GM23338 (cell line): ENCODE data around the gene PTPRR.

Experiments
- CREB1 ChIP-seq: fragments of 250-450 bp; sonication (Bioruptor Pico); IDR thresholded peaks from 2 replicates; pipeline ENCODE4 v1.5.0; 2020; ENCODE audit warnings: low read depth, mild to moderate bottlenecking, moderate library complexity
- EZH2 ChIP-seq: fragments of 200-600 bp; sonication (generic); IDR thresholded peaks from one replicate; pipeline ENCODE4 v1.8.0; 2017; ENCODE audit warnings: antibody characterized with exemption, mild to moderate bottlenecking, low read depth; ENCODE audit not compliant: unreplicated experiment
- EZH2phosphoT487 ChIP-seq: fragments of 200-600 bp; sonication (generic); IDR thresholded peaks from one replicate; pipeline ENCODE4 v1.8.1; 2018; ENCODE audit warnings: antibody characterized with exemption; ENCODE audit not compliant: unreplicated experiment
- NANOG ChIP-seq: IDR thresholded peaks from 2 replicates; pipeline ENCODE4 v1.6.1; 2016; ENCODE audit warnings: antibody characterized with exemption, borderline replicate concordance
- POLR2AphosphoS5 ChIP-seq: IDR thresholded peaks from 2 replicates; pipeline ENCODE4 v1.6.1; 2016; ENCODE audit warnings: antibody characterized with exemption, low read depth
- ZNF114 ChIP-seq: fragments of 250-450 bp; sonication (Bioruptor Pico); IDR thresholded peaks from 2 replicates; pipeline ENCODE4 v1.5.0; 2020; ENCODE audit warnings: mild to moderate bottlenecking, moderate library complexity
- TF ChIP-seq, protein P1 (sequence below): IDR thresholded peaks from one replicate; pipeline ENCODE4 v1.6.1; 2018; ENCODE audit warnings: antibody characterized with exemption; ENCODE audit not compliant: unreplicated experiment
- TF ChIP-seq, protein P2 (sequence below), 2 experiments: fragments of 200-600 bp in 1 of 2; sonication (generic) in 1 of 2; conservative IDR thresholded peaks; 2 replicates each; pipeline versions ENCODE4 v1.5.1 to v1.6.1; 2016 to 2017; ENCODE audit warnings: antibody characterized with exemption in 2 of 2, low read depth in 2 of 2, mild to moderate bottlenecking in 2 of 2, moderate library complexity in 1 of 2
- TF ChIP-seq, protein P3 (sequence below): IDR thresholded peaks from 2 replicates; pipeline ENCODE4 v1.6.1; 2016; ENCODE audit warnings: antibody characterized with exemption

DNA sequence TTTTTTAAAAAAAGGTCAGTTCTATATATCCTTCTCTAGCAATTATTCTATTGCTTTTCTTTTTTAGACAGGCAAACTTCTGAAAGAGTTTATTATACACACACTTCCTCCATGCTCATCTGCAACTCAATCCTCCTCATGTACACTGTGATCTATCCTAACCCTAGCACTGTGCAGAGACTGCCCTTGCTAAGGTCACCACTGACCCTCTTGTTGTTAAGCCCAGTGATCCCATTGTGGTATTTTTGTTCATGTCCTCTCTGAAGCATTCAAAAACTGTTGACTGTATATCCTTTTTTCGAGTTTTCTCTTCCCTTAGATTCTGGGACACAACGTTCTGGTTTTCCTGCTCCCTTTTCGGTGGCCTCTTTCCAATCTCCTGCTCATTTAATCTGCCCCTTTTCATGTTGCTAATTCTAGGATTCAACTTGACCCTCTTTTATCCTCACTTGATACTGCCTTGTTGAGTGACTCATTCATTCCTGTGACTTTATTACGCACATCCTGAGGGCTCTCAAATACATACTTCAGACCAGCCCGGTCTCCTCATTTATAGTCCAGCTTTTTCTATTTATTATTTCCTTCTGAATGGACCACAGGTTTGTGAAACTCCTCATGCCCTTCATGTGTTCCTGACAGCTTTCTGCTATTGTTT is 229.4 kb downstream of the PTPRR start:
- no peak for TF ChIP-seq EZH2phosphoT487
- TF ChIP-seq NANOG = no peak
- TF ChIP-seq, protein P1, sequence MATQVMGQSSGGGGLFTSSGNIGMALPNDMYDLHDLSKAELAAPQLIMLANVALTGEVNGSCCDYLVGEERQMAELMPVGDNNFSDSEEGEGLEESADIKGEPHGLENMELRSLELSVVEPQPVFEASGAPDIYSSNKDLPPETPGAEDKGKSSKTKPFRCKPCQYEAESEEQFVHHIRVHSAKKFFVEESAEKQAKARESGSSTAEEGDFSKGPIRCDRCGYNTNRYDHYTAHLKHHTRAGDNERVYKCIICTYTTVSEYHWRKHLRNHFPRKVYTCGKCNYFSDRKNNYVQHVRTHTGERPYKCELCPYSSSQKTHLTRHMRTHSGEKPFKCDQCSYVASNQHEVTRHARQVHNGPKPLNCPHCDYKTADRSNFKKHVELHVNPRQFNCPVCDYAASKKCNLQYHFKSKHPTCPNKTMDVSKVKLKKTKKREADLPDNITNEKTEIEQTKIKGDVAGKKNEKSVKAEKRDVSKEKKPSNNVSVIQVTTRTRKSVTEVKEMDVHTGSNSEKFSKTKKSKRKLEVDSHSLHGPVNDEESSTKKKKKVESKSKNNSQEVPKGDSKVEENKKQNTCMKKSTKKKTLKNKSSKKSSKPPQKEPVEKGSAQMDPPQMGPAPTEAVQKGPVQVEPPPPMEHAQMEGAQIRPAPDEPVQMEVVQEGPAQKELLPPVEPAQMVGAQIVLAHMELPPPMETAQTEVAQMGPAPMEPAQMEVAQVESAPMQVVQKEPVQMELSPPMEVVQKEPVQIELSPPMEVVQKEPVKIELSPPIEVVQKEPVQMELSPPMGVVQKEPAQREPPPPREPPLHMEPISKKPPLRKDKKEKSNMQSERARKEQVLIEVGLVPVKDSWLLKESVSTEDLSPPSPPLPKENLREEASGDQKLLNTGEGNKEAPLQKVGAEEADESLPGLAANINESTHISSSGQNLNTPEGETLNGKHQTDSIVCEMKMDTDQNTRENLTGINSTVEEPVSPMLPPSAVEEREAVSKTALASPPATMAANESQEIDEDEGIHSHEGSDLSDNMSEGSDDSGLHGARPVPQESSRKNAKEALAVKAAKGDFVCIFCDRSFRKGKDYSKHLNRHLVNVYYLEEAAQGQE = no peak
- TF ChIP-seq POLR2AphosphoS5 = no peak
- TF ChIP-seq, protein P2, sequence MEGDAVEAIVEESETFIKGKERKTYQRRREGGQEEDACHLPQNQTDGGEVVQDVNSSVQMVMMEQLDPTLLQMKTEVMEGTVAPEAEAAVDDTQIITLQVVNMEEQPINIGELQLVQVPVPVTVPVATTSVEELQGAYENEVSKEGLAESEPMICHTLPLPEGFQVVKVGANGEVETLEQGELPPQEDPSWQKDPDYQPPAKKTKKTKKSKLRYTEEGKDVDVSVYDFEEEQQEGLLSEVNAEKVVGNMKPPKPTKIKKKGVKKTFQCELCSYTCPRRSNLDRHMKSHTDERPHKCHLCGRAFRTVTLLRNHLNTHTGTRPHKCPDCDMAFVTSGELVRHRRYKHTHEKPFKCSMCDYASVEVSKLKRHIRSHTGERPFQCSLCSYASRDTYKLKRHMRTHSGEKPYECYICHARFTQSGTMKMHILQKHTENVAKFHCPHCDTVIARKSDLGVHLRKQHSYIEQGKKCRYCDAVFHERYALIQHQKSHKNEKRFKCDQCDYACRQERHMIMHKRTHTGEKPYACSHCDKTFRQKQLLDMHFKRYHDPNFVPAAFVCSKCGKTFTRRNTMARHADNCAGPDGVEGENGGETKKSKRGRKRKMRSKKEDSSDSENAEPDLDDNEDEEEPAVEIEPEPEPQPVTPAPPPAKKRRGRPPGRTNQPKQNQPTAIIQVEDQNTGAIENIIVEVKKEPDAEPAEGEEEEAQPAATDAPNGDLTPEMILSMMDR (conservative IDR thresholded peaks at IDR 0.05; ENCODE audit: low read depth in 2 of 2) = no peak
- no peak for TF ChIP-seq EZH2
- no peak for TF ChIP-seq ZNF114 (CRISPR knock-in tag)
- no peak for TF ChIP-seq CREB1 (CRISPR knock-in tag)
- TF ChIP-seq, protein P3, sequence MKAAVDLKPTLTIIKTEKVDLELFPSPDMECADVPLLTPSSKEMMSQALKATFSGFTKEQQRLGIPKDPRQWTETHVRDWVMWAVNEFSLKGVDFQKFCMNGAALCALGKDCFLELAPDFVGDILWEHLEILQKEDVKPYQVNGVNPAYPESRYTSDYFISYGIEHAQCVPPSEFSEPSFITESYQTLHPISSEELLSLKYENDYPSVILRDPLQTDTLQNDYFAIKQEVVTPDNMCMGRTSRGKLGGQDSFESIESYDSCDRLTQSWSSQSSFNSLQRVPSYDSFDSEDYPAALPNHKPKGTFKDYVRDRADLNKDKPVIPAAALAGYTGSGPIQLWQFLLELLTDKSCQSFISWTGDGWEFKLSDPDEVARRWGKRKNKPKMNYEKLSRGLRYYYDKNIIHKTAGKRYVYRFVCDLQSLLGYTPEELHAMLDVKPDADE = no peak
